WTC11 (cell line): ENCODE results near the gene CALN1. TPM values are rescaled to one million over a fixed set of nuclear protein-coding genes. Genes with fewer than 3 reads are reported as not detected.

Experiments
- ATAC-seq: fragments of 200-7000 bp; cut with Tn5 transposase; 2 replicates; pipeline ENCODE4 v1.10.0; 2021; ENCODE audit warnings: mild to moderate bottlenecking, moderate library complexity
- CTCF ChIA-PET: fragments of 300-600 bp; sonication (Branson Sonifier 250); formaldehyde crosslinking; loops from one replicate; lab custom pipeline; 2021; ENCODE audit warnings: antibody characterized with exemption; lab: Charles Lee
- POLR2A ChIA-PET: fragments of 350-600 bp; sonication (Branson Sonifier 250); formaldehyde crosslinking; loops from one replicate; lab custom pipeline; 2021; ENCODE audit warnings: antibody characterized with exemption; lab: Charles Lee
- DNase-seq: peaks from one replicate; pipeline ENCODE4 v3.0.0; 2021; ENCODE audit warnings: low spot score
- H3K27ac Mint-ChIP-seq: 2 replicates; pipeline ENCODE4 v1.8.0; 2021; ENCODE audit warnings: mixed read lengths
- H3K27me3 Mint-ChIP-seq: 2 replicates; pipeline ENCODE4 v1.8.0; 2021; ENCODE audit warnings: low read depth, mild to moderate bottlenecking, moderate library complexity, mixed read lengths
- H3K36me3 Mint-ChIP-seq: 2 replicates; pipeline ENCODE4 v1.8.0; 2021; ENCODE audit warnings: mixed read lengths
- H3K4me1 Mint-ChIP-seq: 2 replicates; pipeline ENCODE4 v1.8.0; 2022; ENCODE audit warnings: mixed read lengths
- H3K4me3 Mint-ChIP-seq: 2 replicates; pipeline ENCODE4 v1.8.0; 2021; ENCODE audit warnings: mild to moderate bottlenecking, moderate library complexity, mixed read lengths
- H3K9me3 Mint-ChIP-seq: 2 replicates; pipeline ENCODE4 v1.8.0; 2021; ENCODE audit warnings: mixed read lengths
- AFF4 ChIP-seq: sonication (generic); formaldehyde crosslinking; IDR thresholded peaks from 2 replicates; pipeline ENCODE4 v1.8.1; 2023; ENCODE audit warnings: mild to moderate bottlenecking, missing genetic modification reagents, borderline replicate concordance
- AR ChIP-seq: fragments of 250-450 bp; sonication (Bioruptor Pico); IDR thresholded peaks from 2 replicates; pipeline ENCODE4 v1.9.0; 2021; ENCODE audit warnings: mild to moderate bottlenecking
- E2F1 ChIP-seq: sonication (generic); formaldehyde crosslinking; IDR thresholded peaks from 2 replicates; pipeline ENCODE4 v1.8.0; 2022; ENCODE audit warnings: mild to moderate bottlenecking, missing genetic modification reagents
- FOXK1 ChIP-seq: sonication (generic); formaldehyde crosslinking; IDR thresholded peaks from 2 replicates; pipeline ENCODE4 v1.8.0; 2022; ENCODE audit warnings: mild to moderate bottlenecking, moderate library complexity, missing genetic modification reagents
- FOXP1 ChIP-seq: sonication (generic); formaldehyde crosslinking; IDR thresholded peaks from 2 replicates; pipeline ENCODE4 v1.8.0; 2022; ENCODE audit warnings: missing genetic modification reagents, mild to moderate bottlenecking, moderate library complexity, borderline replicate concordance
- HMGXB4 ChIP-seq: sonication (generic); formaldehyde crosslinking; IDR thresholded peaks from 2 replicates; pipeline ENCODE4 v1.8.1; 2023; ENCODE audit warnings: mild to moderate bottlenecking, moderate library complexity, missing genetic modification reagents
- NFATC4 ChIP-seq: fragments of 250-450 bp; sonication (Bioruptor Pico); IDR thresholded peaks from 2 replicates; pipeline ENCODE4 v1.9.0; 2021; ENCODE audit warnings: mild to moderate bottlenecking
- NFE2L1 ChIP-seq: sonication (generic); formaldehyde crosslinking; IDR thresholded peaks from 2 replicates; pipeline ENCODE4 v1.8.1; 2023; ENCODE audit warnings: missing genetic modification reagents
- NR3C1 ChIP-seq: sonication (generic); formaldehyde crosslinking; conservative IDR thresholded peaks from 2 replicates; pipeline ENCODE4 v1.8.1; 2023; ENCODE audit warnings: low read depth, mild to moderate bottlenecking, missing genetic modification reagents
- PRRX2 ChIP-seq: fragments of 250-450 bp; sonication (Bioruptor Pico); IDR thresholded peaks from 2 replicates; pipeline ENCODE4 v1.8.0; 2021; ENCODE audit warnings: mild to moderate bottlenecking
- RORB ChIP-seq: fragments of 250-450 bp; sonication (Bioruptor Pico); IDR thresholded peaks from 2 replicates; pipeline ENCODE4 v1.9.0; 2021; ENCODE audit warnings: mild to moderate bottlenecking
- SP1 ChIP-seq: sonication (generic); formaldehyde crosslinking; conservative IDR thresholded peaks from 2 replicates; pipeline ENCODE4 v1.8.1; 2022; ENCODE audit warnings: missing genetic modification reagents
- USF2 ChIP-seq: sonication (generic); formaldehyde crosslinking; IDR thresholded peaks from 2 replicates; pipeline ENCODE4 v1.8.1; 2023; ENCODE audit warnings: mild to moderate bottlenecking, missing genetic modification reagents, moderate library complexity
- ZBTB21 ChIP-seq: sonication (generic); formaldehyde crosslinking; IDR thresholded peaks from 2 replicates; pipeline ENCODE4 v1.8.1; 2023; ENCODE audit warnings: mild to moderate bottlenecking, missing genetic modification reagents, borderline replicate concordance
- ZNF121 ChIP-seq: sonication (generic); formaldehyde crosslinking; IDR thresholded peaks from 2 replicates; pipeline ENCODE4 v1.8.0; 2023; ENCODE audit warnings: missing genetic modification reagents
- ZNF219 ChIP-seq: sonication (generic); formaldehyde crosslinking; IDR thresholded peaks from 2 replicates; pipeline ENCODE4 v1.8.0; 2023; ENCODE audit warnings: missing genetic modification reagents, mild to moderate bottlenecking, borderline replicate concordance
- total RNA-seq: library from RNA; stranded (reverse); gene quantifications from 3 replicates; pipeline ENCODE4 v1.2.3, GENCODE V29; 2021

Gene CALN1
- total RNA-seq, 1 experiment from 2014 or later, result 10.5 TPM

- TF ChIP-seq RORB (CRISPR knock-in tag) (no peak), NR3C1 (CRISPR knock-in tag) (no peak), HMGXB4 (CRISPR knock-in tag) (no peak), E2F1 (CRISPR knock-in tag) (no peak), ZBTB21 (no peak)
- H3K4me3 Mint-ChIP-seq, result no peak overlapping the region
- H3K27ac Mint-ChIP-seq, result no peak overlapping the region
- ATAC-seq (no peak), DNase-seq (no peak)
- POLR2A ChIA-PET, result no interaction called here
- no peaks in the 10 kb centered on the region; the same call in 1 of the 2 replicates for H3K27me3 Mint-ChIP-seq
- no peaks in the 10 kb centered on the region for H3K36me3 Mint-ChIP-seq
- H3K4me1 Mint-ChIP-seq, result no peaks in the 10 kb centered on the region
- H3K9me3 Mint-ChIP-seq, result no peaks in the 10 kb centered on the region
- CTCF ChIA-PET, result interaction anchor here (0.8 to 2.8 kb wide), 4 partner anchors 9 to 103 kb away, joined by 3 to 19 read pairs (median 3); no protein-coding TSS in a partner anchor
These were observed 557.4 kb downstream of the CALN1 start for GRCh38 chr7:71854546-71855397.

GRCh38 chr7:71851776-71852498, 560.2 kb downstream of the CALN1 start:
- no peak overlapping the region for H3K4me3 Mint-ChIP-seq
- H3K4me1 Mint-ChIP-seq, result no peaks in the 10 kb centered on the region
- H3K9me3 Mint-ChIP-seq, result peaks cover 11% of the 10 kb centered on the region
- ATAC-seq (no peak), DNase-seq (no peak)
- no peak for TF ChIP-seq AR (CRISPR knock-in tag)
- no peak for TF ChIP-seq FOXP1 (CRISPR knock-in tag)
- TF ChIP-seq ZNF219 (CRISPR knock-in tag), result no peak
- no peak for TF ChIP-seq NFE2L1 (CRISPR knock-in tag)
- no peak for TF ChIP-seq PRRX2
- TF ChIP-seq ZNF121 (CRISPR knock-in tag), result no peak
- no peak for TF ChIP-seq SP1 (CRISPR knock-in tag)
- CTCF ChIA-PET, result interaction anchor here (0.7 kb wide), 2 partner anchors 8 to 226 kb away, joined by 3 to 4 read pairs; no protein-coding TSS in a partner anchor
- POLR2A ChIA-PET, result interaction anchor here (1.1 kb wide), 1 partner anchor 12 kb away, joined by 4 read pairs; no protein-coding TSS in a partner anchor
- H3K27ac Mint-ChIP-seq, result no peak overlapping the region
- H3K36me3 Mint-ChIP-seq, result no peaks in the 10 kb centered on the region
- no peaks in the 10 kb centered on the region; the same call in 1 of the 2 replicates for H3K27me3 Mint-ChIP-seq

GRCh38 chr7:71846160-71846559, 566.0 kb downstream of the CALN1 start:
- ChIA-PET POLR2A (no interaction called here), CTCF (no interaction called here)
- Mint-ChIP-seq H3K4me3 (no peak overlapping the region), H3K27me3 (no peaks in the 10 kb centered on the region), H3K9me3 (peaks cover 11% of the 10 kb centered on the region), H3K4me1 (peaks cover 9% of the 10 kb centered on the region), H3K36me3 (no peaks in the 10 kb centered on the region), H3K27ac (no peak overlapping the region)
- ATAC-seq (peak; percentile 79), DNase-seq (peak; percentile 45)
- no peak for TF ChIP-seq USF2 (CRISPR knock-in tag)
- no peak for TF ChIP-seq RORB (CRISPR knock-in tag)
- TF ChIP-seq NFATC4 (CRISPR knock-in tag), result no peak
- no peak for TF ChIP-seq FOXK1
- no peak for TF ChIP-seq AFF4 (CRISPR knock-in tag)
- no peak for TF ChIP-seq AR (CRISPR knock-in tag)
